GM21737 (cell line): ENCODE measurements around the gene KCND3.
A peak's percentile ranks its signal among the peaks of the same experiment; 100 is the strongest.

Experiments
- ATAC-seq: cut with Tn5 transposase; IDR thresholded peaks from one replicate; pipeline ENCODE4 v1.9.1; 2021; ENCODE audit warnings: mild to moderate bottlenecking, moderate library complexity; ENCODE audit not compliant: unreplicated experiment

KCND3 gene

GRCh38 chr1:111784273-111784901 lies 205.1 kb downstream of the KCND3 start:
- no peak for ATAC-seq

- no peak for ATAC-seq
These were observed 209.9 kb downstream of the KCND3 start for GRCh38 chr1:111779546-111779945.

GRCh38 chr1:111778541-111779051 lies 210.9 kb downstream of the KCND3 start:
- no peak for ATAC-seq

- no peak for ATAC-seq
These were observed 211.4 kb downstream of the KCND3 start for GRCh38 chr1:111778066-111778465.

GRCh38 chr1:111777301-111777700 lies 212.2 kb downstream of the KCND3 start:
- ATAC-seq, result no peak

- ATAC-seq, result no peak
These were observed 212.6 kb downstream of the KCND3 start for GRCh38 chr1:111776861-111777260.

- ATAC-seq, result no peak
These were observed 213.1 kb downstream of the KCND3 start for GRCh38 chr1:111776391-111776790.

GRCh38 chr1:111775966-111776365 lies 213.5 kb downstream of the KCND3 start:
- ATAC-seq, result no peak

- no peak for ATAC-seq
These were observed 218.6 kb downstream of the KCND3 start for GRCh38 chr1:111770916-111771315.

- no peak for ATAC-seq
These were observed 219.8 kb downstream of the KCND3 start for GRCh38 chr1:111769517-111770146.

GRCh38 chr1:111768625-111769024 lies 220.8 kb downstream of the KCND3 start:
- no peak for ATAC-seq

- ATAC-seq, result no peak
These were observed 221.4 kb downstream of the KCND3 start for GRCh38 chr1:111768023-111768422.

- no peak for ATAC-seq
These were observed 227.1 kb downstream of the KCND3 start for GRCh38 chr1:111762332-111762731.

- no peak for ATAC-seq
These were observed 227.8 kb downstream of the KCND3 start for GRCh38 chr1:111761717-111762116.

- ATAC-seq, result no peak
These were observed 231.1 kb downstream of the KCND3 start for GRCh38 chr1:111758373-111758772.

- ATAC-seq, result no peak
These were observed 233.3 kb downstream of the KCND3 start for GRCh38 chr1:111756124-111756513.

GRCh38 chr1:111755331-111756123 lies 233.9 kb downstream of the KCND3 start, which contains the start of gene DDX20:
Gene DDX20 (plus strand): TSS chr1:111755901. CDS start chr1:111755925, 24 bp downstream.
- peak; percentile 83 for ATAC-seq

GRCh38 chr1:111754984-111755330 lies 234.5 kb downstream of the KCND3 start:
- peak; percentile 15 for ATAC-seq

GRCh38 chr1:111751906-111752575 lies 237.4 kb downstream of the KCND3 start:
- no peak for ATAC-seq

GRCh38 chr1:111750856-111751255 lies 238.6 kb downstream of the KCND3 start:
- no peak for ATAC-seq

- ATAC-seq, result no peak
These were observed 239.8 kb downstream of the KCND3 start for GRCh38 chr1:111749628-111750027.
